HTERT RPE-1 (cell line): ENCODE data around the gene RERE.

Source experiments
- in situ Hi-C: fragments of 300-500 bp; cut with MboI; formaldehyde crosslinking; loops from 4 replicates; pipeline ENCODE4 v1.14.3; 2020; ENCODE audit warnings: low sequenced_read_pairs

RERE gene

GRCh38 chr1:8374812-8375211, 442.6 kb downstream of the RERE start:
- in situ Hi-C loops, result no loop called here

- in situ Hi-C loops, result no loop called here
These were observed 443.1 kb downstream of the RERE start for GRCh38 chr1:8374356-8374755.

GRCh38 chr1:8373581-8374241, 443.7 kb downstream of the RERE start:
- in situ Hi-C loops, result no loop called here

GRCh38 chr1:8373125-8373524, 444.3 kb downstream of the RERE start:
- in situ Hi-C loops, result no loop called here

- in situ Hi-C loops, result no loop called here
These were observed 446.0 kb downstream of the RERE start for GRCh38 chr1:8371372-8371991.

GRCh38 chr1:8370905-8371315, 446.5 kb downstream of the RERE start:
- in situ Hi-C loops, result no loop called here

GRCh38 chr1:8370046-8370881, 447.2 kb downstream of the RERE start:
- in situ Hi-C loops, result no loop called here

GRCh38 chr1:8368956-8369639, 448.3 kb downstream of the RERE start:
- in situ Hi-C loops, result no loop called here

- in situ Hi-C loops, result no loop called here
These were observed 449.8 kb downstream of the RERE start for GRCh38 chr1:8367571-8368194.

GRCh38 chr1:8365661-8366362, 451.6 kb downstream of the RERE start:
- in situ Hi-C loops, result no loop called here

- in situ Hi-C loops, result no loop called here
These were observed 452.7 kb downstream of the RERE start for GRCh38 chr1:8364528-8365442.

- in situ Hi-C loops, result no loop called here
These were observed 453.6 kb downstream of the RERE start for GRCh38 chr1:8363767-8364301.

- in situ Hi-C loops, result no loop called here
These were observed 454.2 kb downstream of the RERE start for GRCh38 chr1:8363186-8363766.

GRCh38 chr1:8362701-8363101, 454.7 kb downstream of the RERE start:
- in situ Hi-C loops, result no loop called here

GRCh38 chr1:8361198-8361849, 456.1 kb downstream of the RERE start:
- in situ Hi-C loops, result no loop called here

GRCh38 chr1:8360493-8361197, 456.8 kb downstream of the RERE start:
- in situ Hi-C loops, result no loop called here
